ENCODE measurements around the gene ZNF367.

DNA sequence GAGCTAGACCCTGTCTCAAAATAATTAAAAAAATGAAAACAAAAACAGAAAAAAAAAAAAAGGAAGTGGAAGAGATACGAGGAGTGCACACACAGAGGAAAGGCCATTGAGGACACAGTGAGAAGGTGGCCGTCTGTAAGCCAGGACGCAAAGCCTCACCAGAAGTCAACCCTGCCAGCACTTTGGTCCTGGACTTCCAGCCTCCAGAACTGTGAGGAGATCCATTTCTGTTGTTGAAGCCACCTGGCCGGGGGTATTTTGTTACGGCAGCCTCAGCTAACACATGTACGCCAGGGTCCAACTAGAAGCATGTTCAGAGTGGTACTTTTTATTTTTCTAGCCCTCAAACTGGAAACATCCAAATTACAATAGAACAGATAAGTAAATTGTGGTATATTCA lies 56.5 kb downstream of the ZNF367 start:
- TF ChIP-seq, protein P1, sequence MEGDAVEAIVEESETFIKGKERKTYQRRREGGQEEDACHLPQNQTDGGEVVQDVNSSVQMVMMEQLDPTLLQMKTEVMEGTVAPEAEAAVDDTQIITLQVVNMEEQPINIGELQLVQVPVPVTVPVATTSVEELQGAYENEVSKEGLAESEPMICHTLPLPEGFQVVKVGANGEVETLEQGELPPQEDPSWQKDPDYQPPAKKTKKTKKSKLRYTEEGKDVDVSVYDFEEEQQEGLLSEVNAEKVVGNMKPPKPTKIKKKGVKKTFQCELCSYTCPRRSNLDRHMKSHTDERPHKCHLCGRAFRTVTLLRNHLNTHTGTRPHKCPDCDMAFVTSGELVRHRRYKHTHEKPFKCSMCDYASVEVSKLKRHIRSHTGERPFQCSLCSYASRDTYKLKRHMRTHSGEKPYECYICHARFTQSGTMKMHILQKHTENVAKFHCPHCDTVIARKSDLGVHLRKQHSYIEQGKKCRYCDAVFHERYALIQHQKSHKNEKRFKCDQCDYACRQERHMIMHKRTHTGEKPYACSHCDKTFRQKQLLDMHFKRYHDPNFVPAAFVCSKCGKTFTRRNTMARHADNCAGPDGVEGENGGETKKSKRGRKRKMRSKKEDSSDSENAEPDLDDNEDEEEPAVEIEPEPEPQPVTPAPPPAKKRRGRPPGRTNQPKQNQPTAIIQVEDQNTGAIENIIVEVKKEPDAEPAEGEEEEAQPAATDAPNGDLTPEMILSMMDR (conservative IDR thresholded peaks at IDR 0.05; ENCODE audit: low read depth, low read length): no peak
- TF ChIP-seq EZH2phosphoT487 (IDR thresholded peaks at IDR 0.05; ENCODE audit: borderline replicate concordance, low read length): no peak
- no peak for TF ChIP-seq EZH2 (IDR thresholded peaks at IDR 0.05; ENCODE audit: low read length, unreplicated experiment)
